Brain microvascular endothelial cell (primary cell): Measurements from ENCODE around the gene ITPR2.

ENCODE experiments used
- DNase-seq: peaks from one replicate; pipeline ENCODE4 v3.0.0-alpha.2; 2020
- H3K27ac ChIP-seq: fragments of 250-450 bp; sonication (Bioruptor Pico); 2 replicates; pipeline ENCODE4 v1.5.1; 2020; ENCODE audit warnings: mild to moderate bottlenecking, moderate library complexity
- H3K27me3 ChIP-seq: fragments of 250-450 bp; sonication (Bioruptor Pico); replicated peaks from 2 replicates; pipeline ENCODE4 v1.5.1; 2020; ENCODE audit warnings: mild to moderate bottlenecking
- H3K36me3 ChIP-seq: fragments of 250-450 bp; sonication (Bioruptor Pico); replicated peaks from 2 replicates; pipeline ENCODE4 v1.5.1; 2020; ENCODE audit warnings: mild to moderate bottlenecking
- H3K4me3 ChIP-seq: 2 replicates; pipeline ENCODE4 v1.5.1; 2011; ENCODE audit warnings: low read depth, mild to moderate bottlenecking, control low read depth, low read length, moderate library complexity
- in situ Hi-C: cut with HindIII; loops from 2 replicates; pipeline ENCODE4 v1.10.0; 2017; ENCODE audit warnings: low sequenced_read_pairs, low pct_ligation_motif_present
- TF ChIP-seq, protein P1 (sequence below): IDR thresholded peaks from 2 replicates; pipeline ENCODE4 v1.5.1; 2011; ENCODE audit warnings: low read depth, mild to moderate bottlenecking, moderate library complexity, low read length, control low read depth, inconsistent platforms; ENCODE audit errors: missing control alignments

Gene ITPR2

DNA sequence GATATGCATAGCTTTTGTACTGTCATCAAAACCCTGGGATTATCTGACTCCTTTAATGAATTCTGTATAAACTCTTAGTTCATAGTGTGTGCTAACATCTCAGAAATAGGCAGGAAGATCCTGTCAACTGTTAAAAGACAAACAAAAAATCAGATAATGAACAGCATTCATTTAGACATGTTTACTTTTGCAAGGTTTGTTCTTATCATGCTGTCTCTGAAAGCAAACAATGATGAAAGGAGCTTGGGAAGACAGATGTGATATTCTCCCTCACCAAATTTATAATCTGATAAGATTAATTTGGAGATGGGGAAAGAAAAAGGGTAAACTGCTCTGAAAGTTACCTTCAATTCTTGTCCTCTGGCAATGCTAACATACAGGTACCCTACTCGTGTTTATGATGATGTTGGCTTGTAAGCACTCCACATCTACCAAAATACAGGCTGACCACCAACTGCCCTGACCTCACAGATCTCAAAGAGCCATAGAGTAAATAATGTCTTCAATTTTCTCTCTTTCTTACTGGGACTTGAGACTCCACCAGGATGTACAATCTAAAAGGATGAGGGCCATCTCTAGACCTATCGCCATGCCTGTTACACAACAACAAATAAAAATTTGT is 403.8 kb downstream of the ITPR2 start:
- Histone ChIP-seq H3K4me3 (no peak overlapping the region), H3K36me3 (no peaks in the 10 kb centered on the region), H3K27ac (no peak overlapping the region), H3K27me3 (no peaks in the 10 kb centered on the region)
- DNase-seq, result no peak
- TF ChIP-seq, protein P1, sequence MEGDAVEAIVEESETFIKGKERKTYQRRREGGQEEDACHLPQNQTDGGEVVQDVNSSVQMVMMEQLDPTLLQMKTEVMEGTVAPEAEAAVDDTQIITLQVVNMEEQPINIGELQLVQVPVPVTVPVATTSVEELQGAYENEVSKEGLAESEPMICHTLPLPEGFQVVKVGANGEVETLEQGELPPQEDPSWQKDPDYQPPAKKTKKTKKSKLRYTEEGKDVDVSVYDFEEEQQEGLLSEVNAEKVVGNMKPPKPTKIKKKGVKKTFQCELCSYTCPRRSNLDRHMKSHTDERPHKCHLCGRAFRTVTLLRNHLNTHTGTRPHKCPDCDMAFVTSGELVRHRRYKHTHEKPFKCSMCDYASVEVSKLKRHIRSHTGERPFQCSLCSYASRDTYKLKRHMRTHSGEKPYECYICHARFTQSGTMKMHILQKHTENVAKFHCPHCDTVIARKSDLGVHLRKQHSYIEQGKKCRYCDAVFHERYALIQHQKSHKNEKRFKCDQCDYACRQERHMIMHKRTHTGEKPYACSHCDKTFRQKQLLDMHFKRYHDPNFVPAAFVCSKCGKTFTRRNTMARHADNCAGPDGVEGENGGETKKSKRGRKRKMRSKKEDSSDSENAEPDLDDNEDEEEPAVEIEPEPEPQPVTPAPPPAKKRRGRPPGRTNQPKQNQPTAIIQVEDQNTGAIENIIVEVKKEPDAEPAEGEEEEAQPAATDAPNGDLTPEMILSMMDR, result no peak
- in situ Hi-C loops, result no loop called here

DNA sequence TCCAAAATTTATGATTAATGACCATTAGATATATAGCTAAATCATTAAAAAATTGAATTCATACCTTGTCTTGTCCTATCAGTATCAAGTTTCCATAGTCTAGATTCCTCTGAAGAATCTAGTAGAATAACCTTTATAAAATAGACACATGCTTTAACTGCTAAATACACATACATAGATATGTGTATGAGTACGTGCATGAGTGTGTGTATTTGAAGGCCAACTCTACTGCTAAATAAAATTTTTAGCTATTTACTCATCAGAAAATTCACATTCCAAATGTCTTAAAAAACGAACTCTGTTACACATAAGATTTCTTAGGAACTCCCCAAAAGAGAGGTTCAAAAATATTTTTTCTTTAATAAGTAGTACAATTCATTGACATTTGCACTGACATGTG is 404.6 kb downstream of the ITPR2 start:
- DNase-seq, result no peak
- no peaks in the 10 kb centered on the region for H3K27me3 ChIP-seq
- TF ChIP-seq, protein P1, result no peak
- H3K27ac ChIP-seq, result no peak overlapping the region
- H3K36me3 ChIP-seq, result no peaks in the 10 kb centered on the region
- no peak overlapping the region for H3K4me3 ChIP-seq
- in situ Hi-C loops, result no loop called here

DNA sequence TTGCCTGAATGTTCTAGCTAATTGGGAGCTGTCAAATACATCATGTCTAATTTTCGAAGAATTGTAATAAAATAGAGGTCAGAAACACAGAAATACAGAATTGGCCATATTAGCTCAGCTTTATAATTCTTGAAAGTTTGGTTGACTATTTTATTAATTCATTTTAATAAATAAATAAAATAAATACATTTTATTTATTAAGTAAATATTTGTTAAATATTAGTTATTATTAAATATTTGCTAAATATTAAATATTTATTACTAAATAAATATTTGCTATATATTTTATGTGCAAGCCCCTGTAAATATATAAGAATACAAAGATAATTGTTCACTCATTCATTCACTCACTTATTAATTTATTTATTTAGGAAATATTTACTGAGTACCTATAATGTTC is 406.3 kb downstream of the ITPR2 start:
- in situ Hi-C loops, result no loop called here
- TF ChIP-seq, protein P1, result no peak

DNA sequence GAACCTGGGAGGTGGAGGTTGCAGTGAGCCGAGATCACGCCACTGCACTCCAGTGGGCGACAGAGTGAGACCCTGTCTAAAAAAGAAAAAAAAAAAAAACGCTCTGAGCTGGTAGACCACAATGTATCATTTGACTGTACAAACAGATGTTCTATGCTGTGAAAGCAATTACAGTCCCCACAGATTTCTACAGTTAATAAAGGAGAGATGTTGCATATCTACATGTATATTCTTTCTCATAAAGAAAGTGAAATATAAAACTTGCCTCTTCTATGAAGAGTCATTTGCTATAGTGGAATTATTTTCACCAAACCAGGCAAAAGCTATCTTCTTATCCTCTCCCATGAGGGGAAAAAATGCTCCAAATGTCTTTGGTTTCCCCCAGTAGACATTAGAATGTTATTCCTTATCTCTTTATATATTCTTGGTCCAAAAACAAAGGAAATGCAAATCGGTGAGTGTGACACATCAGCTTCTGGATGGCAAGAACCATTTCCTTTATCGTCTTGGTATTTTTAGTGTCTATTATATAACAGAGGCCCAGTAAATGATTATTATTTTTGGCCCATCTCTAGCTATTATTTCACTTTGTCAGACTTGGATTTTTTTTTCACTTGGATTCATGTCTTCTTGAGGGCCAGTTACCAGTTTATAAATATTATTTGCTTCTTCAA is 407.3 kb downstream of the ITPR2 start:
- DNase-seq, result peak; percentile 36
- in situ Hi-C loops, result no loop called here
- Histone ChIP-seq H3K27ac (no peak overlapping the region), H3K4me3 (no peak overlapping the region), H3K27me3 (no peaks in the 10 kb centered on the region), H3K36me3 (no peaks in the 10 kb centered on the region)
- TF ChIP-seq, protein P1, result no peak

More for the DNA sequence above, 406.3 kb downstream of the ITPR2 start:
- Histone ChIP-seq H3K36me3 (no peaks in the 10 kb centered on the region), H3K27me3 (no peaks in the 10 kb centered on the region), H3K4me3 (no peak overlapping the region), H3K27ac (no peak overlapping the region)
- no peak for DNase-seq

DNA sequence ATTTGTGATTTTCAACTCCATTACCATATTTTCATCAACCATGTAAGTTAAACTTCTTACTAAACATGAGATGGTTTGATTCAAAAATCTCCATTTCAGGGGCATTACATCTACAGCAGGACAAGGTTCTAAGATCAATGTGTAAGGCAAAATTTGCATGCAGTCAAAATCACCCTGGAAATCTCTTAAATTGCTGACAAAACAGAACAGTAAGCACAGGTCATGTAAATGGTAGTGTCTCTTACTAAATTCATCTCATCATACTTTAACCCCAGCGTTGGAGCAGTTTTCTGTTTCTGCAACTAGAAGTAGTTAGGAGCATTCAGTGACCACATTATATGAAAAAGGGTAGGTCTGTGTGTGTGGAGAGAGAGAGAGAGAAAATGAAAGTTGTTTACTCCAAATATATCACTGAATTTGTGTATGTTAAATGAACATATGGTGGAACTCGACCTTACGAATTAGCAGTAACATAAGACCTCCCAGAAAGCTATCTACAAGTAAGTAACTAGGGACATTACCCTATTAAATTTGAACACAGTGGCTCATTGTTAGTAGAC is 410.1 kb downstream of the ITPR2 start:
- in situ Hi-C loops, result no loop called here
- TF ChIP-seq, protein P1, result no peak
- Histone ChIP-seq H3K36me3 (peaks cover 2% of the 10 kb centered on the region), H3K27ac (no peak overlapping the region), H3K4me3 (no peak overlapping the region), H3K27me3 (no peaks in the 10 kb centered on the region)
- no peak for DNase-seq

DNA sequence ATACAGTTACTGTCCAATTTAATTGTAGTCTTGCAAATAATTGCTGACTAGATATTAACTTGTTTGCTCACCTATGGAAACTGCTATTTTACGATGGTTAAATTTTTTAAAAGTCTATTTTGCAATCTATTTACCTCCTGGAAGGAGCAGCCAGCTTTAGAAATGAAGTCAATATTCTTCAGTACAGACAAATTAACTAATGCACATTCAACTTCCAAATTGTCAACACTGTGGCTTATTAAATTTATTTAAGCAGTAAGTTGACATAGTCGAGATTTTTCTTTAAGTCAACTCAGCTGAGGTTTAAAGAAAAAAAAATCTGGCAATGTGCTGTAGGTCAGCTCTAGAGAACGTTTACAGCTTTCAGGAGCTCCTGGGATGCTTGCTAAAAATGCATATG is 416.4 kb downstream of the ITPR2 start:
- H3K36me3 ChIP-seq, result peaks cover 4% of the 10 kb centered on the region
- no peak for DNase-seq
- no peak overlapping the region for H3K4me3 ChIP-seq
- in situ Hi-C loops, result no loop called here
- H3K27me3 ChIP-seq, result no peaks in the 10 kb centered on the region
- no peak overlapping the region for H3K27ac ChIP-seq
- TF ChIP-seq, protein P1, result no peak
